ENCODE data around the gene RNF217.
A peak's percentile ranks its signal among the peaks of the same experiment; 100 is the strongest.

RNF217 gene

DNA sequence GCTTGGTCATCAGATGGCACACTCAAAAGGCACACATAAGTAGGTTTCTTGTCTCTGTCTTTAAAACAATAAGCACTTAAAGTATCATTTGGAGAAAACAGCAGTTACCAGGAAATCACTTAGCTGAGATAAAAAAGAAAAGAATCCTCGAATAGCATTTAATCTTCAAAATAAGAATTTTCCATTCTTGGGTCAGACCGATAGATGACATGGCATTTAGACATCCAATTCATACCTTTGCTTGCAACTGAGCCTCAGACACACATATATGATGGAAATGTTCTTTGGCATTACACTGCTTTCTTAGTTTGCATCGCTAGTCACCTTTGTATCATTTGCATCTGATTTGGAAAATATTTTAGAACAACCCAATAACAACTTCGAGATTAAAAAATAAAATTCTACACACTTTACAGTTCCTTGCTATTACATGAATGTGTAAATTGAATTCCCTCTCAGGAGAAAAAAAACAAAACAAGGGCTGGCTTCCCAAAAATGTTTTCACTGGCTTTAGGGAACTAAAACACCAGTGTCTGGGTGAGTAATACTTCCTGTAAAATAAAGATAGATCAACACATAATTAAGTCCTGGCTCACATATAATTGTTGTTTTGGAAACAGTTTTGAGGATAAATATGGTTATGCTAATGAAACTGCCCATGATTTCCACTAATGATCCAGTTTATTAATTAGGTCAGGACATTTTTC is 1.3 kb upstream of the RNF217 start:
- DNase-seq (ENCODE audit: low read depth, low spot score) = no peak
- CTCF ChIA-PET = interaction anchor here (0.7 to 1.5 kb wide), 4 partner anchors 10 to 153 kb away, joined by 3 to 8 read pairs (median 3); no protein-coding TSS in a partner anchor
- TF ChIP-seq CTCF (IDR thresholded peaks at IDR 0.05; ENCODE audit: insufficient read depth, low read length, missing control alignments) = no peak
- POLR2A ChIA-PET = interaction anchor here (0.6 to 1.1 kb wide), 6 partner anchors 12 to 341 kb away, joined by 3 to 5 read pairs (median 4); partner anchors contain the start of gene HDDC2
- H3K4me3 ChIP-seq (ENCODE audit: low read depth, low read length) = peak overlapping the region; percentile 86

DNA sequence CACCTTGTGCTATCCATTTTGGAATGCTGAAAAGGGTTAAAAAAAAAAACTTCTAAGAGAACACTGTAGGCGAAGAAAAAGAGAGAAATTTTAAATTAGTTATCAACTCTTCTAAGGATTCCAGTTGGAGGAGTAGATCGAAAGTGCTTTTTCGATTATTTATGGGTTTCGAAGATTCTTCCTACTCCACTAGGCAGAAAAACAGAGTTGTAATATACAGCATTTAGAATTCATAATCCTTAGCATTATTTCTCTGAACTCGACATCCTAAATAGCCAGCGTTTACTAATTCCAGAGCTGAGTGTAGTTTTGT is 817 bp upstream of the RNF217 start:
- POLR2A ChIA-PET = interaction anchor here (0.6 to 1.1 kb wide), 6 partner anchors 13 to 341 kb away, joined by 3 to 5 read pairs (median 4); partner anchors contain the start of gene HDDC2
- DNase-seq (ENCODE audit: low read depth, low spot score) = no peak
- CTCF ChIA-PET = interaction anchor here (0.7 to 1.5 kb wide), 4 partner anchors 10 to 153 kb away, joined by 3 to 8 read pairs (median 3); no protein-coding TSS in a partner anchor
- peak overlapping the region; percentile 86 for H3K4me3 ChIP-seq (ENCODE audit: low read depth, low read length)
- TF ChIP-seq CTCF (IDR thresholded peaks at IDR 0.05; ENCODE audit: insufficient read depth, low read length, missing control alignments) = no peak

GRCh38 chr6:124962639-124963415 is 590 bp downstream of the RNF217 start:
- ChIA-PET POLR2A (interaction anchor here (1.3 kb wide), 1 partner anchor 32 kb away, joined by 3 read pairs; no protein-coding TSS in a partner anchor), CTCF (interaction anchor here (0.9 to 4.2 kb wide), 9 partner anchors 10 to 150 kb away, joined by 3 to 22 read pairs (median 3); no protein-coding TSS in a partner anchor)
- no peak for DNase-seq (ENCODE audit: low read depth, low spot score)
- peak; percentile 35 for TF ChIP-seq CTCF (IDR thresholded peaks at IDR 0.05; ENCODE audit: insufficient read depth, low read length, missing control alignments)
- H3K4me3 ChIP-seq (ENCODE audit: low read depth, low read length) = peak overlapping the region; percentile 86

DNA sequence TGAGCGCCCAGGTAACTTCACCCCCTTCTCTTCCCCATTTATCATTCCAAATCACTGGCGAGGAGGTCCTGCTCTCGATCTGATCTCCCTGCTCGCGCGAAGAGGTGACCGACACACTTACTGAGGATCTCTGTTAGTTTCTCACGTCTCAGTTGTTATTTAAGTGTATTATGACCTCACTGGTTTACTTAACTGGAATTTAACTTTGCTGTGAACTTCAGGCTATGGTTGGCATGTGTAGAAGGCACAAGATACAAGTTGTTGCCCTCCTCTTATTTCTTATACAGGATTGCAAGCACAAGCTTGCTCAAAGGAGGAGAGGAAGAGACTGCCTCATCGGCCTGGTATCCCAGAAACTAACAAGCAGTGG is 1.2 kb downstream of the RNF217 start:
- POLR2A ChIA-PET = interaction anchor here (1.3 kb wide), 1 partner anchor 32 kb away, joined by 3 read pairs; no protein-coding TSS in a partner anchor
- no peak for DNase-seq (ENCODE audit: low read depth, low spot score)
- CTCF ChIA-PET = interaction anchor here (0.7 to 4.2 kb wide), 9 partner anchors 9 to 150 kb away, joined by 3 to 22 read pairs (median 3); no protein-coding TSS in a partner anchor
- TF ChIP-seq CTCF (IDR thresholded peaks at IDR 0.05; ENCODE audit: insufficient read depth, low read length, missing control alignments) = no peak
- H3K4me3 ChIP-seq (ENCODE audit: low read depth, low read length) = peak overlapping the region; percentile 86

DNA sequence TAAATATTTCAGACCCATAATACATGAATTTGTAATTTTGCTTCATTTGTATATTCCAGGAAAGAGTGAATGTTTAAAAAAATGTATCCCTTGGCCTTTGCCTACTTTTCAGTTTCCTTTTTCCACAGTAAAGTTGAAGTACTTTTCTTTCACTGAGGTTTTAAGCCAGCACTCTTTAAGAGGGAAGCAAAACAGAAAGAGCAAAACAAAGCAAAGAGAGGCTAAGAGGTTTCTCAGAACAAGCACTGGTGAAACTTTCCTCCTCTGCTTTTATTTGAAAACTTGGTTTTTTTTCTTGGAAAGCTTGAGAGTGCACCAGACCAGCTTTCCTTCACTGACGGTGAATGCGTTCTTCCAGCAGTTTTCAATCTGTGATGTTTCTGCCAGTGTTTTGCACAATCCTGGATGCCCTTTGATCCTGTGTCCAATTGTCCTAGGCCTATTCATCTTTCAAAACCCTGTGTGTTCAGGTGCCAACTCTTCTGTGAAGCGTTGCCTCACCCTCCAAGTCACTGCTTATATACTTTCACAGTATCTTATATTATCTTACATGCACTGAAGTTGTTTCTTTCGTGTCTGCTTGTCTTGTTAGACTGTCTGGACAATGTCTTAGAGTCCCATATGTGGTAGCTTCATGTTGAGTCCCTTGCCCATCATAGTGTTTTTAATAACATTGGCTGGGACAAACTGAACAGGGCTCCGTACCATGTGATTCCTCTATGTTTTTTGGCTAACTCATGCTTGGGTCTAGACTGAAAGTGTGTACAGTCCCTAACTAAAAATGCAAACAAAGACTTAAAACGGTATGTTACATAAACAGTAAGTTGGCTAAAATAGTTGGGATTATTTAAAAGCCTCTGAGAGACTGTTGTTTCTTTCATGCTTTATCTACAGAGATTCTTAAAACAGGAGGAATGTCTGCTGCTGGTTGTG is 1.9 kb downstream of the RNF217 start:
- ChIA-PET CTCF (interaction anchor here (0.7 to 4.2 kb wide), 7 partner anchors 8 to 149 kb away, joined by 3 to 22 read pairs (median 3); no protein-coding TSS in a partner anchor), POLR2A (interaction anchor here (0.7 to 1.3 kb wide), 2 partner anchors 13 to 31 kb away, joined by 3 read pairs; no protein-coding TSS in a partner anchor)
- H3K4me3 ChIP-seq (ENCODE audit: low read depth, low read length) = peak overlapping the region; percentile 86
- no peak for TF ChIP-seq CTCF (IDR thresholded peaks at IDR 0.05; ENCODE audit: insufficient read depth, low read length, missing control alignments)
- no peak for DNase-seq (ENCODE audit: low read depth, low spot score)
